Mesothelial cell of epicardium (in vitro differentiated cells): ENCODE results near the gene PCLAF. TPM values are rescaled to one million over a fixed set of nuclear protein-coding genes. Genes with fewer than 3 reads are reported as not detected.
"Not testable (repeated sequence)": the region's sequence is repeated elsewhere in the genome, so short reads cannot be mapped to it uniquely, and the experiment has no call there.

Experiments
- DNase-seq, 2 experiments: peaks; one replicate each; pipeline ENCODE4 v3.0.0; 2021; ENCODE audit warnings: low spot score in 2 of 2; ENCODE audit not compliant: unreplicated experiment in 2 of 2
- H3K27ac Mint-ChIP-seq: 2 replicates; pipeline ENCODE4 v1.8.0; 2021; ENCODE audit warnings: mixed read lengths
- H3K27me3 Mint-ChIP-seq: 2 replicates; pipeline ENCODE4 v1.8.0; 2021; ENCODE audit warnings: low read depth, mixed read lengths
- H3K36me3 Mint-ChIP-seq: 2 replicates; pipeline ENCODE4 v1.8.0; 2021; ENCODE audit warnings: mixed read lengths
- H3K4me1 Mint-ChIP-seq: 2 replicates; pipeline ENCODE4 v1.8.0; 2021; ENCODE audit warnings: mixed read lengths
- H3K4me3 Mint-ChIP-seq: 2 replicates; pipeline ENCODE4 v1.8.0; 2021; ENCODE audit warnings: mild to moderate bottlenecking, moderate library complexity, mixed read lengths
- H3K9me3 Mint-ChIP-seq: 2 replicates; pipeline ENCODE4 v1.8.0; 2021; ENCODE audit warnings: mixed read lengths
- total RNA-seq: library from RNA; stranded (reverse); gene quantifications from 3 replicates; pipeline ENCODE4 v1.2.1, GENCODE V29; 2021
- TF ChIP-seq, protein P1 (sequence below): fragments of 200-600 bp; sonication (generic); IDR thresholded peaks from one replicate; pipeline ENCODE4 v1.5.0; 2021; ENCODE audit warnings: antibody characterized with exemption; ENCODE audit not compliant: unreplicated experiment

The PCLAF gene
- total RNA-seq, 1 donor from 2014 or later = 16.6 TPM

DNA sequence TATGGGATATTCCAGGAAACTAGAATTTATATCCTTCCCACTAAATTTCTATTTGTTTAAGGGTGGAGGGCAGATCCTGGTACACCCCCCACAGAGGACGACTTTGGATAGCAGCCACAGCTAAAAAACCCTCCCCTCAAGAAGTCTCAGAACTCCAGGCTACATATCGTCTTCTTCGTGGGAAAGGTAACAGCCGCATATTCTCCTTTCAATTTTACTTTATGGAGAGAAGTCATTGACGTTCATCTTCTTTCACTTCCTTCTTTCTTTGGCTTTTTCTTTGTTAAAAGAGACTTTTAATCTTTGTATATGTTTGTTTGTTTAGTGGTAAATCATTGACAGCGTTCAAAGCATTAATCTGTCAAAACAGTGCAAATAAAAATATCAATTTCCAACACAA is 42.7 kb upstream of the PCLAF start:
- TF ChIP-seq, protein P1, sequence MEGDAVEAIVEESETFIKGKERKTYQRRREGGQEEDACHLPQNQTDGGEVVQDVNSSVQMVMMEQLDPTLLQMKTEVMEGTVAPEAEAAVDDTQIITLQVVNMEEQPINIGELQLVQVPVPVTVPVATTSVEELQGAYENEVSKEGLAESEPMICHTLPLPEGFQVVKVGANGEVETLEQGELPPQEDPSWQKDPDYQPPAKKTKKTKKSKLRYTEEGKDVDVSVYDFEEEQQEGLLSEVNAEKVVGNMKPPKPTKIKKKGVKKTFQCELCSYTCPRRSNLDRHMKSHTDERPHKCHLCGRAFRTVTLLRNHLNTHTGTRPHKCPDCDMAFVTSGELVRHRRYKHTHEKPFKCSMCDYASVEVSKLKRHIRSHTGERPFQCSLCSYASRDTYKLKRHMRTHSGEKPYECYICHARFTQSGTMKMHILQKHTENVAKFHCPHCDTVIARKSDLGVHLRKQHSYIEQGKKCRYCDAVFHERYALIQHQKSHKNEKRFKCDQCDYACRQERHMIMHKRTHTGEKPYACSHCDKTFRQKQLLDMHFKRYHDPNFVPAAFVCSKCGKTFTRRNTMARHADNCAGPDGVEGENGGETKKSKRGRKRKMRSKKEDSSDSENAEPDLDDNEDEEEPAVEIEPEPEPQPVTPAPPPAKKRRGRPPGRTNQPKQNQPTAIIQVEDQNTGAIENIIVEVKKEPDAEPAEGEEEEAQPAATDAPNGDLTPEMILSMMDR = no peak
- peaks cover 4% of the 10 kb centered on the region for H3K4me1 Mint-ChIP-seq
- DNase-seq = no peak
- H3K4me3 Mint-ChIP-seq = no peak overlapping the region
- no peaks in the 10 kb centered on the region for H3K27me3 Mint-ChIP-seq
- H3K36me3 Mint-ChIP-seq = peaks cover 16% of the 10 kb centered on the region
- no peak overlapping the region for H3K27ac Mint-ChIP-seq
- H3K9me3 Mint-ChIP-seq = no peaks in the 10 kb centered on the region

DNA sequence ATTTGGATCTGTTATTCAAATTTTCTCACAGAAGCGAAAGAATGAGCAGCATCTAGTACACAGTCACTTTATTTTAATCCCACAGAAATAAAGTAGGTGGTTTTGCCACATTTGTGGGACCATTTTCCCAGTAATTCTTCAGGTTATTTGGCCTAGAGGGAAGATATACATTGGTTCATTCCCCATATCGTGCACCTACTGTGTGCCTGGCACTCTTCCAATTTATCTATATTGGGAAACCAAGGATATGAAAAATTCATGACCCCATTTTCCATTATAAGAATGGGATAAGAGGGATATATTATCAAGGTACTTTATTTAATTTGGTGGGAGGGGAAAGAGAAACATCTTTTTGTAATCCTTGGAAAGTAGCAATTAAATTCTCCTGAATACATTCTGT is 41.5 kb upstream of the PCLAF start:
- Mint-ChIP-seq H3K4me1 (peaks cover 4% of the 10 kb centered on the region), H3K9me3 (no peaks in the 10 kb centered on the region), H3K4me3 (no peak overlapping the region), H3K27me3 (no peaks in the 10 kb centered on the region), H3K27ac (no peak overlapping the region), H3K36me3 (peaks cover 21% of the 10 kb centered on the region)
- DNase-seq = no peak
- TF ChIP-seq, protein P1 = no peak

DNA sequence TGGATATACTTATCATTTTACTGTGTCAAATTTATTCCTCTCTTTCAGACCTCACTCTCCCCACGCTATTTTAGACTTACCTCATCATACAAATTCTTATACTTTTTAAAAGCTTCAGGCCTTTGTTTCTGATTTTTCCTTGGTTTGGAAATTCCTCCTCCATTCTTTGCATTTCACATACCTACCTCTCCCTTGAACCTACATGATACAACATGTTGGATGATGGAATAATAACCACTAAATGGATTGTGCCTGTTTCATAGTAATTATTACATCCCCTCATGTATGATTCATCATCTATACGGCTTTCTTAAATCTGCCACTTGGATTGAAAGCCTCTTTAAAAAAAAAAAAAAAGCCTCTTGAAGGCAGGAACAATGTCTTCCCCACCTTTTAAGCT is 31.0 kb upstream of the PCLAF start:
- TF ChIP-seq, protein P1 = no peak
- peaks cover 46% of the 10 kb centered on the region for H3K36me3 Mint-ChIP-seq
- no peak for DNase-seq
- no peak overlapping the region for H3K4me3 Mint-ChIP-seq
- H3K9me3 Mint-ChIP-seq = no peaks in the 10 kb centered on the region
- H3K27ac Mint-ChIP-seq = peak overlapping the region; percentile 3
- H3K4me1 Mint-ChIP-seq = no peaks in the 10 kb centered on the region
- H3K27me3 Mint-ChIP-seq = no peaks in the 10 kb centered on the region

DNA sequence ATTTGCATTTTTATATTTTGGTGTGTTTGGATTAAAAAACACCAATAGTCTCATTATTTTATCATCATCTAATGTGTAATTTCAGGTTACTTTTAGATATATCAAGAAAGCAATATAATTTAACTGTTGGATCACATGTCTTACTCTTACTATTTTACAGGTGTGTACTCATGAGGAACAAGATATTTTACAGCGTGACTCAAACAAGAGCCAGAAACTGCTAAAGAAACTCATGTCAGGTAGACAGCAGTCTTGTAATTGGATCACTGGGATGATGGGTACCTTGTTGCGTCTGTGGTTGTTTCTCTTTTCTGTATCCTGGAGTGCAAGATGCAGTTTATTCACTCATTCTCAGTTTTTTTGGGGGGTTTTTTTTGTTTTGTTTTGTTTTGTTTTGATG is 19.3 kb upstream of the PCLAF start:
- Mint-ChIP-seq H3K36me3 (peaks cover 33% of the 10 kb centered on the region), H3K4me3 (no peak overlapping the region), H3K27ac (no peak overlapping the region), H3K9me3 (no peaks in the 10 kb centered on the region), H3K27me3 (no peaks in the 10 kb centered on the region), H3K4me1 (no peaks in the 10 kb centered on the region)
- TF ChIP-seq, protein P1 = no peak
- no peak for DNase-seq

DNA sequence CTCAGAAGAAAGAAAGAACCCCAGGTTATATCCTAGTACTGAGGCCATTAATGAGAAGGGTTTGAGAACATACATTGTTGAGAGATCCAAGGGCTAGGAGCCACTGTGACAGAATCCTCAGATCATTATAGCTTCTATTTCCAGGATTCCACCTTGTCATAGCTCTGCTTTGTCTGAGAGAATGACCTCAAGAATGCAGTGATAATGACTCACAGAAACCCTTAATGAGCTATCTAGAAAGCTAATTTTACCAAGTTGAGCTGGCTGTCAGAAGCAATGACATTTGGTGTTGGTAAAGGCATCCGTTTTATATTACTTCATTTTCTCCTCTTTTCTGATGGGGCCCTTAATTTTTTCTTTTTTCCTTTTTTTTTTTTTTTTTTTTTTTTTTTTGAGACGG is 17.3 kb upstream of the PCLAF start:
- Mint-ChIP-seq H3K4me3 (no peak overlapping the region), H3K27me3 (no peaks in the 10 kb centered on the region), H3K4me1 (no peaks in the 10 kb centered on the region), H3K36me3 (peaks cover 42% of the 10 kb centered on the region), H3K27ac (no peak overlapping the region), H3K9me3 (no peaks in the 10 kb centered on the region)
- no peak for DNase-seq
- TF ChIP-seq, protein P1 = no peak

DNA sequence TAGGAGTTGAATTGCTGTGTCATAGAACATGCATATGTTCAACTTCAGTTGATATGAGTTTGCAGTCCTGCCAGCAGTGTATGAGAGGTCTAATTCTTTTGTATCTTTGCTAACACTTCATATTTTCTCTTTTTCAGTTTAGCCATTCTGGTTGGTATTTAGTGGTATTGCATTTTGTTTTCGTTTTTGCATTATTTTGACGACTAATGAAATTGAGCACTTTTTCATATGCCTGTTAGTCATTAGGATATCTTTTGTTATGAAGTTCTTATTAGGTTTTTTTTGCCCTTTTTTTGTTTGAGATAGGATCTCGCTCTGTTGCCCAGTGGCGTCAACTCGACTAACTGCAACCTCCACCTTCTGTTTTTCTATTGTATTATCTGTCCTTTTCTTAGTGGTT is 15.5 kb upstream of the PCLAF start:
- TF ChIP-seq, protein P1 = no peak

DNA sequence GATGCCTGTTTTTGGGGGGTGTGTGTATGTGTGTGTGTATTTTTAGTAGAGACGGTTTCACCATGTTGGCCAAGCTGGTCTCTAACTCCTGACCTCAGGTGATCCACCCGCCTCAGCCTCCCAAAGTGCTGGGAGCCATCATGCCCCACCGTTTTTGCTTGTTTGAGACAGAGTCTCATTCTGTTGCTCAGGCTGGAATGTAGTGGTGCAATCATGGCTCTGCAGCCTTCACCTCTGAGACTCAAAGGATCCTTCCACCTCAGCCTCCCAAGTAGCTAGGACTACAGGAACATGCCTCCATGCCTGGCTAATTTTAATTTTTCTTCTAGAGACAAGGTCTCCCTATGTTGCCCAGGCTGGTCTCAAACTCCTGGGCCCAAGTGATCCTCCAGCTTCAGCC is 11.2 kb upstream of the PCLAF start:
- H3K4me3 Mint-ChIP-seq, H3K27me3 Mint-ChIP-seq, DNase-seq, H3K27ac Mint-ChIP-seq, H3K9me3 Mint-ChIP-seq: not testable (repeated sequence)
- peaks cover 13% of the 10 kb centered on the region for H3K4me1 Mint-ChIP-seq
- H3K36me3 Mint-ChIP-seq = peaks cover 23% of the 10 kb centered on the region

More for the DNA sequence above, 15.5 kb upstream of the PCLAF start:
- H3K27me3 Mint-ChIP-seq = no peaks in the 10 kb centered on the region
- peaks cover 44% of the 10 kb centered on the region for H3K36me3 Mint-ChIP-seq
- no peak for DNase-seq
- no peaks in the 10 kb centered on the region for H3K9me3 Mint-ChIP-seq
- no peak overlapping the region for H3K4me3 Mint-ChIP-seq
- H3K27ac Mint-ChIP-seq = no peak overlapping the region
- H3K4me1 Mint-ChIP-seq = no peaks in the 10 kb centered on the region
